IPS DF 6.9 (cell line): ENCODE results near the gene TRIP12.
"Not testable (repeated sequence)": the region's sequence is repeated elsewhere in the genome, so short reads cannot be mapped to it uniquely, and the experiment has no call there.

Experiments used
- DNase-seq: peaks from one replicate; pipeline ENCODE4 v3.0.0-alpha.2; 2013; ENCODE audit warnings: low read depth, low spot score
- H3K27ac ChIP-seq: one replicate; pipeline ENCODE4 v1.5.1; 2013; ENCODE audit warnings: low read length, control low read depth
- H3K27me3 ChIP-seq: 2 replicates; pipeline ENCODE4 v1.6.1; 2013; ENCODE audit warnings: mild to moderate bottlenecking, low read length; ENCODE audit not compliant: control insufficient read depth, insufficient read depth
- H3K36me3 ChIP-seq: 2 replicates; pipeline ENCODE4 v1.6.1; 2013; ENCODE audit warnings: low read length; ENCODE audit not compliant: control insufficient read depth, insufficient read depth
- H3K4me1 ChIP-seq: 2 replicates; pipeline ENCODE4 v1.6.1; 2013; ENCODE audit warnings: low read length; ENCODE audit not compliant: control insufficient read depth, insufficient read depth
- H3K4me3 ChIP-seq: 2 replicates; pipeline ENCODE4 v1.5.1; 2013; ENCODE audit warnings: mild to moderate bottlenecking, low read length
- H3K9me3 ChIP-seq: 2 replicates; pipeline ENCODE4 v1.6.1; 2013; ENCODE audit warnings: low read length, inconsistent platforms; ENCODE audit not compliant: control insufficient read depth, insufficient read depth
- WGBS: extraction: QIAGEN DNeasy Blood & Tissue Kit; methylation state at CpG from one replicate; pipeline ENCODE4 v1.1.7; 2013; ENCODE audit warnings: mixed read lengths, missing lambda C conversion rate; ENCODE audit not compliant: insufficient read length, insufficient coverage; 5-methylcytosine and 5-hydroxymethylcytosine counted together

Gene TRIP12

GRCh38 chr2:229836847-229837246 lies 85.0 kb downstream of the TRIP12 start:
- no peak for DNase-seq
- Histone ChIP-seq H3K9me3 (no peaks in the 10 kb centered on the region), H3K27ac (no peak overlapping the region), H3K36me3 (no peaks in the 10 kb centered on the region; the same call in 1 of the 2 replicates), H3K4me3 (no peak overlapping the region), H3K27me3 (no peaks in the 10 kb centered on the region), H3K4me1 (no peaks in the 10 kb centered on the region)
- WGBS = no CpG with 5 or more reads among the region's 7 CpGs

DNA sequence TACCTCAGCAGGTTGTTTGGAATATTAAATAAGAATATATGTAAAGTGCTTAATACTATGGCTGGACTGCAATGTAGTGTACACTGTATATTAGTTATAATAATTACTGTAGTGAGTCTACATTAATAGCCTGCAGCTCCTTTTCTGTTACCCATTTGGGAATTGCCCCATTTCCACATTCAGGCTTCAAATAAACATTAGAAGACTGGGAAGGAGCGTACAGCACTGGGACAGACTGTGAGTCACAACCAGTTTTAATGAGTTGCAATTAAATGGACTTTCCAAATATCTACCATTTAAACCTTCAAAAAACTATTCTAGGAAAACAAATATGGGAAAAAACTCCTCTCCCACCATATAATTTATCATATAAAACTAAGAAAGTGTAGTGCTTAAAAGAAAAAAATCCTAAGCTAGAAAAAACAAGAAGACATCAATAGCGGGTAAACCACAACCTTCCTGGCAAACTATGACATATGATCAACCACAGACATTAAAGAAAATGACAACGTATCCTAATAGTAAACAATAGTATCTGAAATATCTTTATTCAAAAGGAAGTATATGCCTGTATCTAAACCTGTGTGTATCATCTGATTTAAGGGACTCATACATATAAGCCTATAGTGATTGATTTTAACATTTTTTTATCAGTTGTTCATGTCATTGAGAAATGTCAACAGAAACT lies 86.1 kb downstream of the TRIP12 start:
- no peaks in the 10 kb centered on the region for H3K4me1 ChIP-seq
- WGBS = no CpG with 5 or more reads among the region's 3 CpGs
- H3K36me3 ChIP-seq = no peaks in the 10 kb centered on the region; the same call in 1 of the 2 replicates
- H3K9me3 ChIP-seq = no peaks in the 10 kb centered on the region
- no peak for DNase-seq
- no peaks in the 10 kb centered on the region for H3K27me3 ChIP-seq
- no peak overlapping the region for H3K4me3 ChIP-seq
- no peak overlapping the region for H3K27ac ChIP-seq

DNA sequence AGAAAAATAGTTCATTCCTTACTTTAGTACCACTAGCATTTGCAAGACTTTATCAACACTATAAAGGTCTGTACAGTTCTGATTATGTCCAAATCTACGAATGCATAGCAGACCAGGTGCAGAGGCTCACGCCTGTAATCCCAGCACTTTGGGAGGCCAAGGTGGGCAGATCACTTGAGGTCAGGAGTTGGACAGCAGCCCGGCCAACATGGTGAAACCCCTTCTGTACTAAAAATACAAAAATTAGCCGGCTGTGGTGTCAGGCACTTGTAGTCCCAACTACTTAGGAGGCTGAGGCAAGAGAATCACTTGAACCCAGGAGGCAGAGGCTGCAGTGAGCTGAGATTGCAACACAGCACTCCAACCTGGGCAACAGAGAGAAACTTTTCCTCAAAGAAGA lies 87.4 kb downstream of the TRIP12 start:
- no CpG with 5 or more reads among the region's 4 CpGs for WGBS
- H3K9me3 ChIP-seq, DNase-seq, H3K27me3 ChIP-seq, H3K27ac ChIP-seq, H3K4me3 ChIP-seq, H3K36me3 ChIP-seq, H3K4me1 ChIP-seq: not testable (repeated sequence)

- Histone ChIP-seq H3K4me1 (no peaks in the 10 kb centered on the region), H3K4me3 (no peak overlapping the region), H3K36me3 (no peaks in the 10 kb centered on the region; the same call in 1 of the 2 replicates), H3K9me3 (no peaks in the 10 kb centered on the region), H3K27me3 (no peaks in the 10 kb centered on the region), H3K27ac (no peak overlapping the region)
- no peak for DNase-seq
- WGBS = no CpG with 5 or more reads among the region's 2 CpGs
These were observed 89.3 kb downstream of the TRIP12 start for GRCh38 chr2:229832510-229832898.

DNA sequence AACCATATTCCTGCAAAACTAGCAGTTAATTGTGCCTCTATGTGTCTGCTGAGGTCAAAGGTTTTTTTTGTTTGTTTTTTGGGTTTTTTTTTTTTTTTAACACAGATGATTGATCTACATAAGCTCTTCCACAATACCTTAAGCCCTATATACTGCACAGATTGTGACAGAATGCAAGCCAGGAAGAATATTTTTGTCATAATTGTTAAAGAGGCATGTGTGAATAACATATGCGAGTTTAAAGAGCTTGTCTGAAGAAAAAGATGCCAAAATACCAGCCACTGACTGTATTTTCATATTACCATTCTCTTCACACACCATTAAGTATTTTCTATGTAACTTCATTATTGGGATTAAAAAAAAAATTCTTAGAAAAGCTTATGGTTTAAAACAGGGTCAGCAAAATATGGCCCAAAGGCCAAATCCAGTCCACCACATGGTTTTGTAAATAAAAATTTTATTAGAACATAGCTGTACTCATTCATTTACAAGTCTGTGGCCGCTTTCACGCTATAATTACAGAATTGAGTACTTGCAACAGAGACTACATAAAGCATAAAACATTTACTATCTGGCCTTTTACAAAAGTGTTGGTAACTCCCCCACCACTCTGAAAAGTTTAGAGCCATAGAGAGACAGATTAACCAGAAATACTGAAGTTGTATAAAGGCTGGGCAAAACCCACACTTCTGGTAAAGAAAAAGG lies 89.9 kb downstream of the TRIP12 start:
- Histone ChIP-seq H3K27me3 (no peaks in the 10 kb centered on the region), H3K4me3 (no peak overlapping the region), H3K4me1 (no peaks in the 10 kb centered on the region), H3K27ac (no peak overlapping the region), H3K36me3 (no peaks in the 10 kb centered on the region; the same call in 1 of the 2 replicates), H3K9me3 (no peaks in the 10 kb centered on the region)
- no peak for DNase-seq
- no CpG with 5 or more reads among the region's 3 CpGs for WGBS

DNA sequence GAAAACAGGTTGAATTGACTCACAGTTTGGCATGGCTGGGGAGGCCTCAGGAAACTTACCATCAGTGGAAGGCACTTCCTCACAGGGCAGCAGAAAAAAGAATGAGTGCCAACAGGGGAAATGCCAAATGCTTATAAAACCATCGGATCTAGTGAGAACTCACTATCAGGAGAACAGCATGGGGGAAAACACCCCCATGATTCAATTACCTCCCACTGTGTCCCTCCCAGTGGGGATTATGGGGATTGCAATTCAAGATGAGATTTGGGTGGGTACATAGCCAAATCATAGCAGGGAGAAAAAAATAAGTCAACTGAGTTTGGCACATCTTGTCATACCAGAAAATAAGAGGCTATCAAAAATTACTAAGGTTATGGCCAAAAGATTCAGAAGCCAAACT lies 96.3 kb downstream of the TRIP12 start:
- no peaks in the 10 kb centered on the region for H3K4me1 ChIP-seq
- H3K4me3 ChIP-seq = no peak overlapping the region
- no peak overlapping the region for H3K27ac ChIP-seq
- no peaks in the 10 kb centered on the region for H3K27me3 ChIP-seq
- no peak for DNase-seq
- H3K9me3 ChIP-seq = no peaks in the 10 kb centered on the region
- peaks cover 2% of the 10 kb centered on the region for H3K36me3 ChIP-seq
- WGBS = no CpG with 5 or more reads among the region's 1 CpG

- H3K27me3 ChIP-seq = no peaks in the 10 kb centered on the region
- WGBS = 100% methylated on average over 1 of the region's 3 CpGs
- H3K27ac ChIP-seq = no peak overlapping the region
- no peak for DNase-seq
- no peaks in the 10 kb centered on the region for H3K9me3 ChIP-seq
- no peaks in the 10 kb centered on the region for H3K4me1 ChIP-seq
- peaks cover 2% of the 10 kb centered on the region; the same call in 1 of the 2 replicates for H3K36me3 ChIP-seq
- no peak overlapping the region for H3K4me3 ChIP-seq
These were observed 100.5 kb downstream of the TRIP12 start for GRCh38 chr2:229821316-229821715.

GRCh38 chr2:229818230-229818629 lies 103.6 kb downstream of the TRIP12 start:
- Histone ChIP-seq H3K4me3 (no peak overlapping the region), H3K27ac (no peak overlapping the region), H3K9me3 (no peaks in the 10 kb centered on the region), H3K27me3 (no peaks in the 10 kb centered on the region), H3K36me3 (peaks cover 2% of the 10 kb centered on the region; the same call in 1 of the 2 replicates), H3K4me1 (no peaks in the 10 kb centered on the region)
- WGBS = no CpG with 5 or more reads among the region's 3 CpGs
- no peak for DNase-seq

DNA sequence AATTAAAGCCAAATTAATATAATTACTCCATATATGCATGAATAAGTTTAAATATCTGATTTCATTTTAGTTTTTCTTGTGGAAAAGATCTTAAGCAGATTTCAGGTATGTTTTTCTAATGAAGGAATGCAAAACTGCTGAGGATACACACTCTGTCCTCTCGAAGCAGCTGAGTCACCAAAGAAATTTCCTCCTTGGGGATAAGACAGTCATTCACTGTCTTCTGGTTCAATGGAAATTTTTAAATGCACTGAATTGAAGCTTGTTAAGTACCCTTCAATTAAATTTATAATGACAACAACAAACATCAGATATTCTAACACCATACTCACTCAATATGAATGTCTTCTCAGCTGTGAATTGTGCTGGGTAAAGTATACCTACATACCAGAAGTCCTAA lies 106.0 kb downstream of the TRIP12 start:
- H3K36me3 ChIP-seq = no peaks in the 10 kb centered on the region
- whole genome bisulfite sequencing = no CpG with 5 or more reads among the region's 1 CpG
- H3K27ac ChIP-seq = no peak overlapping the region
- no peaks in the 10 kb centered on the region for H3K27me3 ChIP-seq
- no peak for DNase-seq
- H3K4me3 ChIP-seq = no peak overlapping the region
- H3K4me1 ChIP-seq = no peaks in the 10 kb centered on the region
- no peaks in the 10 kb centered on the region for H3K9me3 ChIP-seq

DNA sequence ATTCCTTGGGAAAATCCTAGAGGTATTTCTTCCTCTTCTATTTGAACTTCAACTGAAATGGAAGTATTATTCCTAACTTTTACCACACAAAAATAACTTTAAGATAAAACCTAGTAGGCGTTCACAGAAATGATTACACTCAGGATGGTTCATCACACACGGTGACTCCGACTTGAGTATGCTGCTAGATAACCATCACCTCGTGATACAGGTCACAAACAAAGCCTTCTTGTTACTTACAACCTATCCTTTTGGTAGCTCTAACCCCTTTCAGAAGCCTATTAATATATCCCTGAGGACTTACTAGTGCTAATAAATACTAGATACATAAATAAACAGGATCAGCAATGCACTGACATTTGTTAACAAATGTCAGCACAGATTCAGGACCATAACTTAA lies 106.5 kb downstream of the TRIP12 start:
- Histone ChIP-seq H3K27ac (no peak overlapping the region), H3K36me3 (no peaks in the 10 kb centered on the region), H3K27me3 (no peaks in the 10 kb centered on the region), H3K4me1 (no peaks in the 10 kb centered on the region), H3K4me3 (no peak overlapping the region), H3K9me3 (no peaks in the 10 kb centered on the region)
- no peak for DNase-seq
- no CpG with 5 or more reads among the region's 4 CpGs for WGBS

DNA sequence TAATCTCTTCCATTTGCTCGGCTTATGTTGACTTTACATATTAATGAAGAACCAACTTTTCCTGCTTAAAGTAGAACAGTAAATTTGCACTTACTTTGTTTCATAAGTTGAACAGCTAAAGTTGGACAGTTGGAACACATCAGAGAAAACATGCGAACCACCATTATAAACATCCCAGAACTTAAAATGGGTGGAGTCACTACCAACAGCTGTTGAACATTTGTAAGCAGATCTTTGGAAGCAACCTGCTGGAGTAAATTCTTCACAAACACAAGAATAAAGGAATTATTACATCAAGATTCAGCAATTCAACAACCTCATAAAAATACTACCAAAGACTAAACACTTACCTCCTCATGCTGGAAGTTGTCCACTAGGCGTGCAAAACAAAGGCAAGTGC lies 111.0 kb downstream of the TRIP12 start:
- H3K27ac ChIP-seq = no peak overlapping the region
- H3K36me3 ChIP-seq = no peaks in the 10 kb centered on the region
- H3K27me3 ChIP-seq = no peaks in the 10 kb centered on the region
- no peaks in the 10 kb centered on the region for H3K4me1 ChIP-seq
- DNase-seq = no peak
- H3K4me3 ChIP-seq = no peak overlapping the region
- WGBS = 100% methylated on average over 1 of the region's 3 CpGs
- H3K9me3 ChIP-seq = no peaks in the 10 kb centered on the region
